ENCODE results near the gene PSD2.

The PSD2 gene

GRCh38 chr5:139760066-139761056 is 35.2 kb upstream of the PSD2 start:
- peaks cover 9% of the 10 kb centered on the region for H3K27me3 ChIP-seq (ENCODE audit: insufficient read depth, poor library complexity, severe bottlenecking)
- H3K4me3 ChIP-seq (replicated peaks; ENCODE audit: insufficient read depth, low read length), result no peak overlapping the region
- no peak overlapping the region for H3K27ac ChIP-seq (replicated peaks)

GRCh38 chr5:139761057-139761450 is 34.6 kb upstream of the PSD2 start:
- Histone ChIP-seq H3K4me3 (replicated peaks; ENCODE audit: insufficient read depth, low read length) (no peak overlapping the region), H3K27ac (replicated peaks) (no peak overlapping the region), H3K27me3 (ENCODE audit: insufficient read depth, poor library complexity, severe bottlenecking) (peaks cover 9% of the 10 kb centered on the region)
- no peak for DNase-seq (ENCODE audit: low read depth in 1 of 2, low spot score in 1 of 2)
- TF ChIP-seq REST (IDR thresholded peaks at IDR 0.05; ENCODE audit: insufficient replicate concordance, low read depth) (no peak), SPI1 (IDR thresholded peaks at IDR 0.05; ENCODE audit: borderline replicate concordance, low read depth) (no peak), GABPA (IDR thresholded peaks at IDR 0.05; ENCODE audit: low read depth) (no peak), POLR2AphosphoS5 (IDR thresholded peaks at IDR 0.05; ENCODE audit: low read depth) (no peak)
- TF ChIP-seq, protein P1, sequence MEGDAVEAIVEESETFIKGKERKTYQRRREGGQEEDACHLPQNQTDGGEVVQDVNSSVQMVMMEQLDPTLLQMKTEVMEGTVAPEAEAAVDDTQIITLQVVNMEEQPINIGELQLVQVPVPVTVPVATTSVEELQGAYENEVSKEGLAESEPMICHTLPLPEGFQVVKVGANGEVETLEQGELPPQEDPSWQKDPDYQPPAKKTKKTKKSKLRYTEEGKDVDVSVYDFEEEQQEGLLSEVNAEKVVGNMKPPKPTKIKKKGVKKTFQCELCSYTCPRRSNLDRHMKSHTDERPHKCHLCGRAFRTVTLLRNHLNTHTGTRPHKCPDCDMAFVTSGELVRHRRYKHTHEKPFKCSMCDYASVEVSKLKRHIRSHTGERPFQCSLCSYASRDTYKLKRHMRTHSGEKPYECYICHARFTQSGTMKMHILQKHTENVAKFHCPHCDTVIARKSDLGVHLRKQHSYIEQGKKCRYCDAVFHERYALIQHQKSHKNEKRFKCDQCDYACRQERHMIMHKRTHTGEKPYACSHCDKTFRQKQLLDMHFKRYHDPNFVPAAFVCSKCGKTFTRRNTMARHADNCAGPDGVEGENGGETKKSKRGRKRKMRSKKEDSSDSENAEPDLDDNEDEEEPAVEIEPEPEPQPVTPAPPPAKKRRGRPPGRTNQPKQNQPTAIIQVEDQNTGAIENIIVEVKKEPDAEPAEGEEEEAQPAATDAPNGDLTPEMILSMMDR (IDR thresholded peaks at IDR 0.05; ENCODE audit: insufficient read depth, low read length), result no peak

More at GRCh38 chr5:139760066-139761056, 35.2 kb upstream of the PSD2 start:
- DNase-seq (ENCODE audit: low read depth in 1 of 2, low spot score in 1 of 2), result no peak
- no peak for TF ChIP-seq POLR2AphosphoS5 (IDR thresholded peaks at IDR 0.05; ENCODE audit: low read depth)
- TF ChIP-seq REST (IDR thresholded peaks at IDR 0.05; ENCODE audit: insufficient replicate concordance, low read depth), result no peak
- TF ChIP-seq GABPA (IDR thresholded peaks at IDR 0.05; ENCODE audit: low read depth), result no peak

DNA sequence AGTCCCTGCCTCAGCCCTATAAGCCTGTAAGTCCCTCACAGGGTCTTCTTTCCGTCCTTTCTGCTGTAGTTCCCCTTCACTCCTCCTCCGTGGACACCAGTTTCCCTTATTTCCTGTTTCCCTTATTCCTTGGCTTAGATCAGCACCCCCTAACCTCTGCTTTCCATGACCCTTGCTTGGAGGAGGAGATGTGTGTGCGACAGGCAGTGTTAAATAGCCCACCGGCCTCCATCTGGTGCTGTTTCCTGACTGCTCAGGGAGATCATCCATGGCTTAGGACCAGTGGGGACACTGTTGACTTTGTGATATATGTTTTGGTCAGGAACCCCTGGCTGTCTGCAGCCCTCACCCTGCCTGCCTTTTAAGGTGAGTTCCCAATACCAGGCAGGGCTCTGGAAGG is 34.1 kb upstream of the PSD2 start:
- H3K27ac ChIP-seq (replicated peaks), result no peak overlapping the region
- H3K27me3 ChIP-seq (ENCODE audit: insufficient read depth, poor library complexity, severe bottlenecking), result peaks cover 5% of the 10 kb centered on the region
- DNase-seq (ENCODE audit: low read depth in 1 of 2, low spot score in 1 of 2), result no peak
- TF ChIP-seq REST (IDR thresholded peaks at IDR 0.05; ENCODE audit: insufficient replicate concordance, low read depth), result no peak
- TF ChIP-seq, protein P1 (IDR thresholded peaks at IDR 0.05; ENCODE audit: insufficient read depth, low read length), result no peak
- TF ChIP-seq GABPA (IDR thresholded peaks at IDR 0.05; ENCODE audit: low read depth), result no peak
- TF ChIP-seq SPI1 (IDR thresholded peaks at IDR 0.05; ENCODE audit: borderline replicate concordance, low read depth), result no peak
- no peak for TF ChIP-seq POLR2AphosphoS5 (IDR thresholded peaks at IDR 0.05; ENCODE audit: low read depth)
- no peak overlapping the region for H3K4me3 ChIP-seq (replicated peaks; ENCODE audit: insufficient read depth, low read length)

All from HL-60 (cell line).